Erythroblast (primary cell): ENCODE data around the gene BTNL2.
A peak's percentile ranks its signal among the peaks of the same experiment; 100 is the strongest.
"Not testable (repeated sequence)": the region's sequence is repeated elsewhere in the genome, so short reads cannot be mapped to it uniquely, and the experiment has no call there.

Source experiments
- DNase-seq, 2 experiments: peaks; one replicate each; lab custom pipeline; 2025; lab: John Stamatoyannopoulos, UW
- GATA1 ChIP-seq: IDR thresholded peaks from 2 replicates; pipeline ENCODE4 v1.6.1; 2011; ENCODE audit warnings: low read depth, mild to moderate bottlenecking, control low read depth, low read length, moderate library complexity
- POLR2A ChIP-seq: IDR thresholded peaks from 2 replicates; pipeline ENCODE4 v1.6.1; 2011; ENCODE audit warnings: mild to moderate bottlenecking, low read length

The BTNL2 gene, protein sequence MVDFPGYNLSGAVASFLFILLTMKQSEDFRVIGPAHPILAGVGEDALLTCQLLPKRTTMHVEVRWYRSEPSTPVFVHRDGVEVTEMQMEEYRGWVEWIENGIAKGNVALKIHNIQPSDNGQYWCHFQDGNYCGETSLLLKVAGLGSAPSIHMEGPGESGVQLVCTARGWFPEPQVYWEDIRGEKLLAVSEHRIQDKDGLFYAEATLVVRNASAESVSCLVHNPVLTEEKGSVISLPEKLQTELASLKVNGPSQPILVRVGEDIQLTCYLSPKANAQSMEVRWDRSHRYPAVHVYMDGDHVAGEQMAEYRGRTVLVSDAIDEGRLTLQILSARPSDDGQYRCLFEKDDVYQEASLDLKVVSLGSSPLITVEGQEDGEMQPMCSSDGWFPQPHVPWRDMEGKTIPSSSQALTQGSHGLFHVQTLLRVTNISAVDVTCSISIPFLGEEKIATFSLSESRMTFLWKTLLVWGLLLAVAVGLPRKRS

DNA sequence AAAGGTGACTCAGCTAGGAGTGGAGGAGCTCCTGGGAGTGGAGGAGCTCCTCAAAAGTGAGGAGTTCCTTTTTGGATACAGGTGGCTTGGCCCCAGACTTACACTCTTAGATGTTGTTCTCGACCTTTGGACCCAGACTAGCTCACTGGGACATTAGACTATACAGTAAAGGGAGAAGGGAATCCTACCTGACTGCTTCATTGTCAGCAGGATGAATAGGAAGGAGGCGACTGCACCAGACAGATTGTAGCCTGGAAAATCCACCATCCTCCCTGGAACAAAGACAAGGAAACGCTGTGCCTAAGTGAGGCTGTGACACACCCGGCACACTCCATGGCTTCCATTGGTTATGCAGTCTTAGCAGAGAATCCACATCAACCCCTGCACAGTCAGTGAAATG lies at the start of gene BTNL2:
BTNL2 (minus strand) TSS at position 325 of the 400 bp plus-strand sequence; CDS start at position 267, 58 bp downstream.
- TF ChIP-seq GATA1 (no peak), POLR2A (no peak)
- DNase-seq: no peak

GRCh38 chr6:32449088-32449736 lies 42.2 kb upstream of the BTNL2 start:
- DNase-seq: no peak
- TF ChIP-seq POLR2A (no peak), GATA1 (no peak)

GRCh38 chr6:32447932-32448331 lies 41.0 kb upstream of the BTNL2 start:
- TF ChIP-seq GATA1 (no peak), POLR2A (no peak)
- no peak for DNase-seq

- DNase-seq: no peak
- TF ChIP-seq GATA1 (no peak), POLR2A (no peak)
Observed at GRCh38 chr6:32445321-32445854, 38.4 kb upstream of the BTNL2 start.

DNA sequence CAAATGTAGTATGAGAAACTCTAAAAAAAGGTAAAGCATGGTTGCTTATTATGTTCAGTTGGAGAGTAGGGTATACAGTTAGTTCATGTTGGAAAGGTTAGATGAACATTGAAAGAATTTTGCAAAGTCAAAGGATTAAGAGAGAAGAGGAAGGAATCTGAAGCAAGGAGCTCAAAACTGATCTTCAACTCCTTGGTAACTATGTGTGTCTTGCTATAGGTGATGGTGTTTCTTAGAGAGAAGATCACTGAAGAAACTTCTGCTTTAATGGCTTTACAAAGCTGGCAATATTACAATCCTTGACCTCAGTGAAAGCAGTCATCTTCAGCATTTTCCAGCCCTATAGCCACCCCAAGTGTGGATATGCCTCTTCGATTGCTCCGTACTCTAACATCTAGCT lies 37.5 kb upstream of the BTNL2 start:
- no peak for TF ChIP-seq GATA1
- TF ChIP-seq POLR2A: no peak
- no peak for DNase-seq

DNA sequence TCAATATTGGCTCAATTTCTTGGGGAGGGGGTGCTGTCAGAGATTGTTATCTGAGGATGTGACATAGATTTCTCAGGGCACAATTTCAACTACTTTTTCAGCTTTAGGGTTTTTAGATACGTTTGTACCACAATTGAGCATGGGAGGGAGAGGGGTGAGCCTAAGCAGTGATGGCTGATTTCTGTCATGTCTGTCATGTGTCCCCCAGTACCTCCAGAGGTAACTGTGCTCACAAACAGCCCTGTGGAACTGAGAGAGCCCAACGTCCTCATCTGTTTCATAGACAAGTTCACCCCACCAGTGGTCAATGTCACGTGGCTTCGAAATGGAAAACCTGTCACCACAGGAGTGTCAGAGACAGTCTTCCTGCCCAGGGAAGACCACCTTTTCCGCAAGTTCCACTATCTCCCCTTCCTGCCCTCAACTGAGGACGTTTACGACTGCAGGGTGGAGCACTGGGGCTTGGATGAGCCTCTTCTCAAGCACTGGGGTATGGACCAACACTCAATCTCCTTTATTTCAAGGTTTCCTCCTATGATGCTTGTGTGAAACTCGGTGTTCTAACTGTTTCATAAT lies 36.1 kb upstream of the BTNL2 start:
- TF ChIP-seq GATA1 (no peak), POLR2A (no peak)
- DNase-seq: no peak

DNA sequence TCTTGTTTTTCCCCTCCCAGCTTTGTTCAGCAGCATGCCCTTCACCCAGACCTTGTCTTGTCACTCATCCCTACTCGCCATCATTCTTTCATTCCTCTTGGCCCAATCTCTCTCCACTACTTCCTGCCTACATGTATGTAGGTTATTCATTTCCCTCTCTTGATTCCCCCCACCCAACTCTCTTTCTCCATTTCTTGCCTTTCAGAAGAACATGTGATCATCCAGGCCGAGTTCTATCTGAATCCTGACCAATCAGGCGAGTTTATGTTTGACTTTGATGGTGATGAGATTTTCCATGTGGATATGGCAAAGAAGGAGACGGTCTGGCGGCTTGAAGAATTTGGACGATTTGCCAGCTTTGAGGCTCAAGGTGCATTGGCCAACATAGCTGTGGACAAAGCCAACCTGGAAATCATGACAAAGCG lies 35.3 kb upstream of the BTNL2 start:
- no peak for DNase-seq
- TF ChIP-seq POLR2A (no peak), GATA1 (no peak)

DNA sequence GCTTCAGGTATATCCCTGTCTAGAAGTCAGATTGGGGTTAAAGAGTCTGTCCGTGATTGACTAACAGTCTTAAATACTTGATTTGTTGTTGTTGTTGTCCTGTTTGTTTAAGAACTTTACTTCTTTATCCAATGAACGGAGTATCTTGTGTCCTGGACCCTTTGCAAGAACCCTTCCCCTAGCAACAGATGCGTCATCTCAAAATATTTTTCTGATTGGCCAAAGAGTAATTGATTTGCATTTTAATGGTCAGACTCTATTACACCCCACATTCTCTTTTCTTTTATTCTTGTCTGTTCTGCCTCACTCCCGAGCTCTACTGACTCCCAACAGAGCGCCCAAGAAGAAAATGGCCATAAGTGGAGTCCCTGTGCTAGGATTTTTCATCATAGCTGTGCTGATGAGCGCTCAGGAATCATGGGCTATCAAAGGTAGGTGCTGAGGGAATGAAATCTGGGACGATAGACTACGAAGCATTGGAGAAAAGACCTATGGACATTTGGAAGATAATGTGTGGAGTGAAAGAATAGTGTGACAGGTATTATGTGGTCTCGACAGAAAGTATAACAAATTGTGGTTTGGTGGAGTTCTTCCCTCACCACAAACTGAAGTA lies 32.7 kb upstream of the BTNL2 start, which contains the start of gene HLA-DRA:
HLA-DRA (plus strand) TSS at position 286 of the 613 bp plus-strand sequence; CDS start at position 350, 64 bp downstream.
- TF ChIP-seq GATA1: no peak
- TF ChIP-seq POLR2A: no peak
- DNase-seq: peak; percentile 50 to 71

- DNase-seq: no peak
- no peak for TF ChIP-seq GATA1
- no peak for TF ChIP-seq POLR2A
Observed at GRCh38 chr6:32439139-32439538, 32.2 kb upstream of the BTNL2 start.

DNA sequence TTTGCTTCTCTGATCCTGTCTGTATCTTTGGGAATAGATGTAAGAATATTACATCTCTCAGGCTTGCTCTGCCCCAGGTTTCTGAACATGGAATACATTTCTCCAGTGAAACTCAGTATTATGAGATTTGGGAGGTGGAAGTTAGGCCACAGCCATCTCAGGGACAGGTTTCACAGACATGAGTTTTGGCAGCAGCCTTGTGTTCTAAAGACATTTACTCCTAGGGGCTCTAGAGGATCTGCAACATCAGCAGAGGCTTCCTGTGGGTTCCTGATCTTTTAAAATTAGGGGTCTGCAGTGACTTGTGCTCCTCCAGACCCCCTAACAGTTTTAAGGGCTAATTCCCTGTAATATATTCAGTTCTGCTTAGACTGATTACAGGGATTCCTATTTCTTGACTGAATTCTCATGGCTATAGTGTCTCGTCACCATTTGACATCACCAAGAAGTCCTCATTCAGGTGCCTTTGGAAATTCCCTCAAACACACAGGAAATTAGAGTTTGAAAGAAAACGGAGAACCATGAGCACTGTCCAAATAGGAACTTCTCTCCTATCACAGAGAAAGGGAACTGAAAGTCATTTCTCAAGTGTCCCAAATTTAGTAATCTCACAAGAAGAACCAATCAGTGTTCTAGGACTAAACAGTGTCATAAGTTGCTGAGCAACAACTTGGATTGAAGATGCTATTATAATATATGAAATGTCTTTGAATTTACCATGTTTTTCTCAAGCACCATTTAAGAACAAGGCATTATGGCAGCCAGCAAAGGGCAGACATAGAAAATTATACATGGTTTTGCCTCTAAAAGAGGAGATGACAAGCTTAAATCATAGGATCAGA lies 30.2 kb upstream of the BTNL2 start:
- TF ChIP-seq GATA1 (no peak), POLR2A (no peak)
- DNase-seq: no peak

- no peak for TF ChIP-seq POLR2A
- TF ChIP-seq GATA1: no peak
- no peak for DNase-seq
Observed at GRCh38 chr6:32436186-32436585, 29.2 kb upstream of the BTNL2 start.

- DNase-seq: not testable (repeated sequence)
Observed at GRCh38 chr6:32433950-32434349, 27.0 kb upstream of the BTNL2 start.

GRCh38 chr6:32432050-32432450 lies 25.1 kb upstream of the BTNL2 start:
- TF ChIP-seq POLR2A: no peak
- TF ChIP-seq GATA1: no peak
- DNase-seq: peak; percentile 15 to 39

DNA sequence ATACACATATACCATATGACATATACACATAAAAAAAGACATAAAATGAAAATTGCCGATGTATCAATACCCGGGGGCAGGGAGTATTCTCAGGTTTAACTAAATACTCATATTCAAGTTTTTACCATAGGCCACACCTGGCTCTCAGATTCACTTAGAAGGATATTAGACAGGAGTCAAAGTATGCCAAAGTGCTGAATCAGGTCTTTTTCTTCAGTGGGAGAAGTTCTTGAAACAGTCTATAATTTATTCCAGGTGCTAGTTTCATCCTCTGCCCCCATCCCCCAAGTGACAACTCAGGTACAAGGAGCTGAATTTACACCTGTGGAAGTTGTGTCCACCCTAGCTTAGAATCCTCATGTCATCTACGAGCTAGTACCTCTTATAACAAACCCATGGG lies 24.2 kb upstream of the BTNL2 start:
- no peak for TF ChIP-seq GATA1
- no peak for TF ChIP-seq POLR2A
- DNase-seq: no peak
